Neural crest cell (in vitro differentiated cells): ENCODE results near the gene HDAC4. TPM values are rescaled to one million over a fixed set of nuclear protein-coding genes. Genes with fewer than 3 reads are reported as not detected.
A peak's percentile ranks its signal among the peaks of the same experiment; 100 is the strongest.

Experiments used
- DNase-seq: peaks from one replicate; pipeline ENCODE4 v3.0.0; 2021; ENCODE audit warnings: low read depth, mixed read lengths, low spot score
- H3K27ac Mint-ChIP-seq: one replicate; pipeline ENCODE4 v1.8.0; 2021; ENCODE audit warnings: mild to moderate bottlenecking, mixed read lengths; ENCODE audit not compliant: unreplicated experiment
- H3K27me3 Mint-ChIP-seq: 2 replicates; pipeline ENCODE4 v1.8.0; 2021; ENCODE audit warnings: low read depth, mild to moderate bottlenecking, mixed read lengths
- H3K36me3 Mint-ChIP-seq: 2 replicates; pipeline ENCODE4 v1.8.0; 2021; ENCODE audit warnings: low read depth, mild to moderate bottlenecking, mixed read lengths
- H3K4me1 Mint-ChIP-seq: 2 replicates; pipeline ENCODE4 v1.8.0; 2021; ENCODE audit warnings: mixed read lengths
- H3K4me3 Mint-ChIP-seq: one replicate; pipeline ENCODE4 v1.8.0; 2021; ENCODE audit warnings: mild to moderate bottlenecking, mixed read lengths
- H3K9me3 Mint-ChIP-seq: 2 replicates; pipeline ENCODE4 v1.8.0; 2021; ENCODE audit warnings: mixed read lengths
- total RNA-seq: library from RNA; stranded (reverse); gene quantifications from 2 replicates; pipeline ENCODE4 v1.2.1, GENCODE V29; 2021
- TF ChIP-seq, protein P1 (sequence below): fragments of 200-600 bp; sonication (generic); conservative IDR thresholded peaks from 2 replicates; pipeline ENCODE4 v1.5.0; 2021; ENCODE audit warnings: antibody characterized with exemption, mild to moderate bottlenecking

The HDAC4 gene
- total RNA-seq, 1 donor from 2014 or later: 52.1 TPM

DNA sequence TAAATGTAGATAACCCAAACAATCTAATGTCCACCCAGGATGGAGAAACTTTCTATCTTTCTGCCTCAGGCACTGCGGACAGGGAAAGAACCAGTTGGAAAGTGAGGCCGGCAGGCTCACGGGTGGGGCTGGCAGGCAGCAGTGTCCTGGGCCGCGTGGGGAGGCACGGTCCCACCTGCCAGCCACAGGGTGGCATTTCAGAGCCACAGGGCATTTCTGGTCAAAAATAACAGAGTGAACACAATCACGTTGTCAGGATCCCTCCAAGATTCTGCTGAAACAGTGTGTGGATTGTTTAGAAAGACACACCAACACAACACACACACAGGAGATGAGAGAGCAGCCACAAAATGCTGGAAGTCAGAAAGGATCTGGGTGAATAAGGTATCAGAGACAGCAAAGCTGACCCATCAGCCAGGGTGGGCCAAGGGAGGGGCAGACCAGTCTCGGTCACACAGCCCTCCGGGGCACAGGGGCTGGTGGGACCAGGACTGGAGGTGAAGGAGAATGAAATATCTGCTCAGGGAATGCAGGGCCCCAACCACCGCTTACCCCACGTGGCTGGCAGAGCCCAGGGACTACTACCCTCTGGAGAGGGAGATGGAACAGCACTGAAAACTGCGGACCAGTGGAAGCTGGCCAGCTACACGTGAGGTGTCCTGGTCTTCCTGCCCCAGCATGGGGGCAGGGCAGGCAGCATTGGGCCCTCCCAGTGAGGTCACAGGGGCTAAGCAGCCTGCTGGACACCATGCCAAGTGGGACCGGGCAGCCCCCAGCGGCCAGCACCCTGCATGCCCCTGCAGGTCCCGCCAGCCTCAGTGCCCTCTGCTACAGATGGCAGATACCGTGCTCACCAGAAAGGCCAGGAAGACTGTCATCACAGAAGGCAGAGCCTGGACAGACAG, 173.9 kb downstream of the HDAC4 start:
- Mint-ChIP-seq H3K27ac (peak overlapping the region; percentile 46), H3K36me3 (peaks cover 3% of the 10 kb centered on the region), H3K4me1 (peaks cover 75% of the 10 kb centered on the region), H3K27me3 (no peaks in the 10 kb centered on the region), H3K9me3 (no peaks in the 10 kb centered on the region), H3K4me3 (no peak overlapping the region)
- TF ChIP-seq, protein P1, sequence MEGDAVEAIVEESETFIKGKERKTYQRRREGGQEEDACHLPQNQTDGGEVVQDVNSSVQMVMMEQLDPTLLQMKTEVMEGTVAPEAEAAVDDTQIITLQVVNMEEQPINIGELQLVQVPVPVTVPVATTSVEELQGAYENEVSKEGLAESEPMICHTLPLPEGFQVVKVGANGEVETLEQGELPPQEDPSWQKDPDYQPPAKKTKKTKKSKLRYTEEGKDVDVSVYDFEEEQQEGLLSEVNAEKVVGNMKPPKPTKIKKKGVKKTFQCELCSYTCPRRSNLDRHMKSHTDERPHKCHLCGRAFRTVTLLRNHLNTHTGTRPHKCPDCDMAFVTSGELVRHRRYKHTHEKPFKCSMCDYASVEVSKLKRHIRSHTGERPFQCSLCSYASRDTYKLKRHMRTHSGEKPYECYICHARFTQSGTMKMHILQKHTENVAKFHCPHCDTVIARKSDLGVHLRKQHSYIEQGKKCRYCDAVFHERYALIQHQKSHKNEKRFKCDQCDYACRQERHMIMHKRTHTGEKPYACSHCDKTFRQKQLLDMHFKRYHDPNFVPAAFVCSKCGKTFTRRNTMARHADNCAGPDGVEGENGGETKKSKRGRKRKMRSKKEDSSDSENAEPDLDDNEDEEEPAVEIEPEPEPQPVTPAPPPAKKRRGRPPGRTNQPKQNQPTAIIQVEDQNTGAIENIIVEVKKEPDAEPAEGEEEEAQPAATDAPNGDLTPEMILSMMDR: no peak
- DNase-seq: no peak

DNA sequence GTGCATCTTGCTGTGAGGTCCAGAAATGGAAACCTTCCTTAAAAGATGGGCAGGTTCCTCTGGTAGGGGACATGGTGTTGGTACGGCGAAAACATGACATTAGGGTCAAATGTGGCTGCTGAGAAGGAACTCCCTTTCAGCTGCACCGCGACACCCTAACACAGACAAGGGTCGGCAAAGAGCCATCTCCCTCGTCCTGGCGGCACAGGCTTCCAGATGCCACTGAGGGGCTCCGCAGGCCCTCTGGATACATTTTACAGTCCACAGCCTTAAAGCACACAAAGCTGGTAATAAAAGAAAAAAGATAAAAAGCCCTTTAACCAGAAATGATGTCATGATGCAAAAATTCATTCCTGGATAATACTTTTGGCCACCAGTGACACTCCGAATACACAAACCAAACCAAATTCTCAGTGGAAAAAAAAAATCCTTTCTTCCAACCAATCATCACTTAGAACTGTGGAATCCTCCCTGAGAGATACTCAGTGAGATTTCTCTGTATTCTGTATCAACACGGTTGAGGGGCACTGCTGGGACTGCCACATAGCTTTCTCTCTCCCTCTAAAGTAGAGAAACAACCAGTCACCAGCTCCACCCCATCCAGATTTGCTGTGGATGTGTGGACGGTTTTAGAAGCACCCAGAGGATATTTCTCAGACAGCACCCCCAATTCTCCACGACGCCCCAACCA, 174.8 kb downstream of the HDAC4 start:
- no peaks in the 10 kb centered on the region for H3K9me3 Mint-ChIP-seq
- peaks cover 3% of the 10 kb centered on the region for H3K36me3 Mint-ChIP-seq
- peaks cover 82% of the 10 kb centered on the region for H3K4me1 Mint-ChIP-seq
- H3K27ac Mint-ChIP-seq: peak overlapping the region; percentile 43
- TF ChIP-seq, protein P1: no peak
- H3K4me3 Mint-ChIP-seq: no peak overlapping the region
- no peaks in the 10 kb centered on the region for H3K27me3 Mint-ChIP-seq
- no peak for DNase-seq

DNA sequence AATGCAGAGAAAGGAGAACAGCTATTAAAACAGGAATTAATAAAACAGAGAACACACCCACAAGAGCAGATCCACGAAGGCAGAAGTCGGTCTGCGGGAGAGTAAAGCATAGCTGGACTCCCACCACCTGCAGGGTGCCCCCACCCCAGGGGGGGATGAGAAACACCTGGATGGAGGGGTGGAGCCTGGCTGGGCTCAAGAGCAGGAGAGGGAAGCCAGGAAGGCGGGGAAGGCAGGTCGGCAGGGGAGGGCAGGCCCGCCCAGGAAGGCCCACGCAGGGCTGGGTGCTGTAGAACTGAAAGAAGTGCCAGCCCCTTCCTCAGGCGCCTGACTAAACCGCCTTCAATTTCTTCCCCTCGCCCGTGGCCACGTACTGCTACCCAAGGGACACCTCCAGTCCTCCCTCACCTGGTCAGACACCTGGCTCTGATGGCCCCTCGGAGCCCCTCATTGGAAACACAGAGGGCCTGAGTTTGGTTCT, 175.4 kb downstream of the HDAC4 start:
- no peaks in the 10 kb centered on the region for H3K9me3 Mint-ChIP-seq
- H3K4me3 Mint-ChIP-seq: no peak overlapping the region
- no peak for DNase-seq
- H3K36me3 Mint-ChIP-seq: peaks cover 3% of the 10 kb centered on the region
- TF ChIP-seq, protein P1: no peak
- no peak overlapping the region for H3K27ac Mint-ChIP-seq
- H3K27me3 Mint-ChIP-seq: no peaks in the 10 kb centered on the region
- H3K4me1 Mint-ChIP-seq: peaks cover 79% of the 10 kb centered on the region

DNA sequence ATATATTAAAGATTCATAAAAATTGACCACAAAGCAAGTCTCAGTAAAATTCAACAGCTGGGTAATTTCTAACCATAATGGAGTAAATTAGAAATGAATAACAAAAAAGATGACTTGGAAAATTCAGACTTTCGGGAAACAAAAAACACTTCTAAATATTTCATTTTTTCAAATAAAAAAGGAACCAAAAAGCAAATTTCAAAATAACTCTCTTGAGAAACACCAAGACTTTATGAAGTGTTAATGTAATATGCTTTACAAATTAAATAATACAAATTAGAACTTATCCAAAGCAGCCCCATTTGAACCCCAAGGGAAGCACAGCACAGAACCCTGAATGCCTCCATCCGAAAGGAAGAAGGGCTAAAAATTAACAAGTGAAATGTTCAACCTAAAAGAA, 175.9 kb downstream of the HDAC4 start:
- no peak overlapping the region for H3K27ac Mint-ChIP-seq

DNA sequence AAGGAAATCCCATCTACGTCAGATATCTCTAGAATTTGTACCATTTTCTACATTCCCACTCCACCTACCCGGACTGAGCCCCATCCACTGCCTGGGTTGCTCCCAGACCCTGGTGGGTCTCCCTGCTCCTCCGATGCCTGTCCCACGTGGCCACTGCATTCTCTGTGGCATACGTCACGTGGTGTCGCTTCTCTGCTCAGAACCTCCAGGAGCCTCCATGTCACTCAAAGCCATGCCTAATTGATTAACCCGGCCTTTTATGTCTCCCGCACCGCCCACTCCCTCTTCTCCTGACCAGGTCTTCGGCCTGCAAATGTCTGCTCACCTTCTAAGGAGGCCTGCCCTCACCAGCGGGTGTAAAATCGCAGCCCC, 176.6 kb downstream of the HDAC4 start:
- H3K27me3 Mint-ChIP-seq: no peaks in the 10 kb centered on the region
- H3K27ac Mint-ChIP-seq: peak overlapping the region; percentile 22
- H3K36me3 Mint-ChIP-seq: peaks cover 3% of the 10 kb centered on the region
- peak overlapping the region; percentile 21 for H3K4me3 Mint-ChIP-seq
- TF ChIP-seq, protein P1: no peak
- H3K9me3 Mint-ChIP-seq: no peaks in the 10 kb centered on the region
- H3K4me1 Mint-ChIP-seq: peaks cover 80% of the 10 kb centered on the region
- DNase-seq: peak; percentile 29

More for the DNA sequence above, 175.9 kb downstream of the HDAC4 start:
- Mint-ChIP-seq H3K9me3 (no peaks in the 10 kb centered on the region), H3K4me1 (peaks cover 83% of the 10 kb centered on the region), H3K27me3 (no peaks in the 10 kb centered on the region), H3K36me3 (peaks cover 3% of the 10 kb centered on the region), H3K4me3 (no peak overlapping the region)
- TF ChIP-seq, protein P1: no peak
- DNase-seq: no peak
